Thyroid gland (tissue), 4 donors: Measurements from ENCODE around the gene LSG1. TPM values are rescaled to one million over a fixed set of nuclear protein-coding genes. Genes with fewer than 3 reads are reported as not detected.
A peak's percentile ranks its signal among the peaks of the same experiment; 100 is the strongest.

ENCODE experiments used
- DNase-seq, 2 donors: peaks; one replicate each; pipeline ENCODE4 v3.0.0-alpha.2; 2019
- H3K27ac ChIP-seq, 3 donors: fragments of 200-600 bp; sonication (generic); 1 replicate in 2 of 3; 2 replicates in 1 of 3; pipeline ENCODE4 v1.5.1; 2016 to 2019; ENCODE audit warnings: mild to moderate bottlenecking in 1 of 3, moderate library complexity in 1 of 3
- H3K27me3 ChIP-seq: fragments of 200-600 bp; sonication (generic); one replicate; pipeline ENCODE4 v1.5.1; 2019
- H3K36me3 ChIP-seq, 2 donors: fragments of 200-600 bp; sonication (generic); one replicate each; pipeline ENCODE4 v1.5.1; 2016 to 2019
- H3K4me1 ChIP-seq, 2 donors: fragments of 200-600 bp; sonication (generic); one replicate each; pipeline ENCODE4 v1.5.1; 2017 to 2019
- H3K4me3 ChIP-seq, 3 donors: fragments of 200-600 bp; sonication (generic); replicated peaks in 1 of 3; 1 replicate in 2 of 3; 2 replicates in 1 of 3; pipeline ENCODE4 v1.5.1; 2016; ENCODE audit warnings: mild to moderate bottlenecking in 1 of 3
- H3K9me3 ChIP-seq: fragments of 200-600 bp; sonication (generic); one replicate; pipeline ENCODE4 v1.5.1; 2017
- CTCF ChIP-seq, 6 experiments: fragments of 200-600 bp in 3 of 6; fragments of 450-650 bp in 3 of 6; sonication (generic) in 3 of 6; IDR thresholded peaks; one replicate each; pipeline ENCODE4 v1.5.1; 2016 to 2019; ENCODE audit warnings: antibody characterized with exemption in 6 of 6, mild to moderate bottlenecking in 2 of 6, inconsistent platforms in 1 of 6, moderate library complexity in 1 of 6
- POLR2A ChIP-seq, 2 donors: fragments of 450-650 bp; IDR thresholded peaks; one replicate each; pipeline ENCODE4 v1.6.1; 2017; ENCODE audit warnings: antibody characterized with exemption in 2 of 2, mild to moderate bottlenecking in 2 of 2, moderate library complexity in 1 of 2
- WGBS, 2 donors: methylation state at CpG; one replicate each; pipeline ENCODE4 v1.1.5; 2017; 5-methylcytosine and 5-hydroxymethylcytosine counted together
- intact Hi-C: fragments of 100-400 bp; cut with DNase I; formaldehyde crosslinking; loops from one replicate; pipeline ENCODE4 v1.15.1; 2023
- total RNA-seq, 4 donors: library from RNA; depleted of rRNA; stranded (reverse); fragments of >200 nt; gene quantifications; one replicate each; pipeline ENCODE4 v1.2.3, GENCODE V29; 2016

The LSG1 gene
- 10 to 100 TPM; 34.8 to 60.3 (median 49.7) TPM for total RNA-seq

- peaks cover 10 to 17% of the 10 kb centered on the region in 2 donors for H3K4me1 ChIP-seq
- 0% methylated on average over 57 of the region's 57 CpGs for WGBS, 2 donors
- H3K4me3 ChIP-seq: peak within 1 kb of the TSS; percentile 49 to 56 (median 55)
- peak within 1 kb of the TSS; percentile 75 to 94 (median 87) for H3K27ac ChIP-seq
- H3K36me3 ChIP-seq: no peaks in the 10 kb centered on the region
- peak; percentile 91 to 94 for DNase-seq
- TF ChIP-seq CTCF (IDR thresholded peaks at IDR 0.05): no peak
- TF ChIP-seq POLR2A (IDR thresholded peaks at IDR 0.05): peak in 1 of 2 donors; percentile 37
- H3K9me3 ChIP-seq: no peaks in the 10 kb centered on the region
- intact Hi-C loops: no loop called here
- no peaks in the 10 kb centered on the region for H3K27me3 ChIP-seq
Observed at GRCh38 chr3:194671900-194672808, at the start of gene LSG1. Gene LSG1 (minus strand): TSS chr3:194672191. CDS start chr3:194672162, 29 bp downstream.

- TF ChIP-seq POLR2A (IDR thresholded peaks at IDR 0.05) (no peak), CTCF (IDR thresholded peaks at IDR 0.05) (peak in 3 of 6 experiments; percentile 9 to 33 (median 27))
- Histone ChIP-seq H3K27ac (peak overlapping the region in 1 of 3 donors; percentile 6), H3K36me3 (no peaks in the 10 kb centered on the region), H3K9me3 (no peaks in the 10 kb centered on the region), H3K4me1 (peaks cover 0 to 5% of the 10 kb centered on the region in 2 donors), H3K27me3 (no peaks in the 10 kb centered on the region), H3K4me3 (no peak overlapping the region)
- peak; percentile 60 to 63 for DNase-seq
- 49 to 51% methylated on average over 6 of the region's 6 CpGs for WGBS, 2 donors
- intact Hi-C loops: no loop called here
Observed at GRCh38 chr3:194720048-194720447, 48.1 kb upstream of the LSG1 start.

- 86 to 94% methylated on average over 2 of the region's 2 CpGs for WGBS, 2 donors
- Histone ChIP-seq H3K36me3 (no peaks in the 10 kb centered on the region), H3K9me3 (no peaks in the 10 kb centered on the region), H3K4me1 (peaks cover 0 to 6% of the 10 kb centered on the region in 2 donors), H3K4me3 (no peak overlapping the region), H3K27ac (no peak overlapping the region), H3K27me3 (no peaks in the 10 kb centered on the region)
- DNase-seq: no peak
- TF ChIP-seq POLR2A (IDR thresholded peaks at IDR 0.05) (no peak), CTCF (IDR thresholded peaks at IDR 0.05) (no peak)
- intact Hi-C loops: no loop called here
Observed at GRCh38 chr3:194718079-194718478, 46.1 kb upstream of the LSG1 start.

- no peak overlapping the region for H3K4me3 ChIP-seq
- H3K27ac ChIP-seq: no peak overlapping the region
- no peak for DNase-seq
- intact Hi-C loops: no loop called here
- no peaks in the 10 kb centered on the region for H3K27me3 ChIP-seq
- peaks cover 10 to 17% of the 10 kb centered on the region in 2 donors for H3K4me1 ChIP-seq
- TF ChIP-seq POLR2A (IDR thresholded peaks at IDR 0.05): no peak
- no peak for TF ChIP-seq CTCF (IDR thresholded peaks at IDR 0.05)
- WGBS, 2 donors: 89 to 90% methylated on average over 8 of the region's 8 CpGs
- no peaks in the 10 kb centered on the region for H3K9me3 ChIP-seq
- no peaks in the 10 kb centered on the region for H3K36me3 ChIP-seq
Observed at GRCh38 chr3:194715022-194715800, 43.2 kb upstream of the LSG1 start.
